IPS-NIHi11 (cell line): ENCODE results near the gene ZNF346.

Experiments used
- DNase-seq: peaks from one replicate; pipeline ENCODE4 v3.0.0; 2012; ENCODE audit warnings: mixed read lengths, low spot score

The ZNF346 gene

DNA sequence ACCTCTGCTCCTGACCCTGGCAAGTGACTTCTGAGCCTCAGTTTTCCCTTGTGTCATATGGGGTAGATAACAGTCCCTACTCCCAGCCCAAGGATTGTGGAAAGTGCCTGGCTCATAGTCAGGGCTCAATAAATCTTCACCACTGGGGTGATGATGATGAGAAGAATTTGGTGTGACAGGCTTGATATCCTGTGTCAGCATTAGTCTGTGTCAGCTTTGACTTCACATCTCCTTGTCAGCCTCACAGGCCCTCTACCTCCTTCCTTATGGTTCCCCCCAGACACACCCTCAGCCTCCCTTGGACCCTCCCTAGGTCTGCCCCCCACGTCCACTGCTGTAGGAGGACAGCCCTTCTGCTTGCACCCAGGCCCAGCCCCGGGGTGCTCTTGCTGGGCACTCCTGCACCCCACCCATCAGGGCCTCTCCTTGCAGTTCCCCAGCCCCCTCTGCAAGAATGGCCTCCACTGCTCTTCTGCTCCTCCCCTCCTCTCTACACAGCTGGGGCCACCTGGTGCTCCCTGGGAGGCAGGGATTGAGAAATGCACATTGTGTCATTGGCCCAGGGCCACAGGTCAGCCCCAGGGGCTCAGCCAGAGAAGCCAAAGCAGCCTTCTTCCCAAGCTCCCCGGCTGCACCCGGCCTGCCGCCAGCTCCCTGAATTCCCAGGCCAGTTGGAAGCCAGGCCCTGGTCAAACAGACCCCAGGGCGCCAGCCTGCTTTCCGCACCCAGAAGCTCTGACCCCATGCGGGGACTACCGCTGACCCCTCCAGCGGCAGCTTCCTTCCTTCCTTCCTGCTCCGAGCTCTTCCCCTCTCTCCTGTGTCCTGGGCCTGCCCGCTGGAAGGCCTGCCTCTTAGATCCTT lies 72.0 kb downstream of the ZNF346 start:
- peak; percentile 42 for DNase-seq

DNA sequence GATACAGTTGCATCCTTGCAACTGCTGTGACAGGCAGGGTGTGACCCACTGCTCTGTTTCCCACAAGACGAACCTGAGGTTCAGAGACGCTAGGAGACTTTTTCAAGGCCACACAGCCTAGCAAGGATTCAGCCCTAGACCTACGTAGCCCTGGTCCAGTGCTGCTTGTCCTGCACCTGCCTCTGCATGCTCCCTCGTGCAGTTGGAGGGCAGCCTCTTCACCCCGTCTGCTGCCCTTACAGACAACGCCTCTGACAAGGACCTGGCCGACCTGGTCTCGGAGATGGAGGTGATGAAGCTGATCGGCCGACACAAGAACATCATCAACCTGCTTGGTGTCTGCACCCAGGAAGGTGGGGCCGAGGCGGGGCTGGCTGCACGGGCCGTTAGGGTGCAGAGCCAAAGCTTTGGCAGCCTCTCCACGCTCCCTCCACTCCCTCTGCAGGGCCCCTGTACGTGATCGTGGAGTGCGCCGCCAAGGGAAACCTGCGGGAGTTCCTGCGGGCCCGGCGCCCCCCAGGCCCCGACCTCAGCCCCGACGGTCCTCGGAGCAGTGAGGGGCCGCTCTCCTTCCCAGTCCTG lies 72.7 kb downstream of the ZNF346 start:
- no peak for DNase-seq

DNA sequence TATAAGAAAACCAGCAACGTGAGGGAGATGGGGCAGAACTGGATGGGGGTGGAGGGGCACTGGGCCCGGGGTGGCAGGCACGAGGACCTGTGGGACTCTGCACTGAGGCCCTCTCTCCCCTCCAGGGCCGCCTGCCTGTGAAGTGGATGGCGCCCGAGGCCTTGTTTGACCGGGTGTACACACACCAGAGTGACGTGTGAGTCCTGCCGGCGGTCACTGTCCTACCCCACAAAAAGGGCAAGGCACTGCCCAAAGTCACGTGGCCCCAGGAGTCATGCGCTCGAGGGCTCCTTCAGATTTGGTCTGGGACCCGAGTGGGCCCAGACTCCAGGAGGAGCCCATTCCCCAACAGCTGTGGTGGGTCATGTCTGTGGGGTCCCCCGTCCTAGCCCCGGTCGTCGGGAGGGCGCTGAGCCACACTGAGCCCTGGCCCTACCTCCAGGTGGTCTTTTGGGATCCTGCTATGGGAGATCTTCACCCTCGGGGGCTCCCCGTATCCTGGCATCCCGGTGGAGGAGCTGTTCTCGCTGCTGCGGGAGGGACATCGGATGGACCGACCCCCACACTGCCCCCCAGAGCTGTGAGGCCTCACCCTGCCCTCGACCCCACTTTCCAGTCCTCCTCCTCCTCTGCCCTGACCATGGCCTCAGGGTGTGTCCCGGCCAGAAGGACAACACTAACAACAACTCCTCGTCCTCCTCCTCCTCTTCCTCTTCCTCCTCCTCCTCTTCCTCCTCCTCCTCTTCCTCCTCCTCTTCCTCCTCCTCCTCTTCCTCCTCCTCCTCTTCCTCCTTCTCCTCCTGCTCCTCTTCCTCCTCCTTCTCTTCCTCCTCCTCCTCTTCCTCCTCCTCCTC lies 73.9 kb downstream of the ZNF346 start:
- no peak for DNase-seq

DNA sequence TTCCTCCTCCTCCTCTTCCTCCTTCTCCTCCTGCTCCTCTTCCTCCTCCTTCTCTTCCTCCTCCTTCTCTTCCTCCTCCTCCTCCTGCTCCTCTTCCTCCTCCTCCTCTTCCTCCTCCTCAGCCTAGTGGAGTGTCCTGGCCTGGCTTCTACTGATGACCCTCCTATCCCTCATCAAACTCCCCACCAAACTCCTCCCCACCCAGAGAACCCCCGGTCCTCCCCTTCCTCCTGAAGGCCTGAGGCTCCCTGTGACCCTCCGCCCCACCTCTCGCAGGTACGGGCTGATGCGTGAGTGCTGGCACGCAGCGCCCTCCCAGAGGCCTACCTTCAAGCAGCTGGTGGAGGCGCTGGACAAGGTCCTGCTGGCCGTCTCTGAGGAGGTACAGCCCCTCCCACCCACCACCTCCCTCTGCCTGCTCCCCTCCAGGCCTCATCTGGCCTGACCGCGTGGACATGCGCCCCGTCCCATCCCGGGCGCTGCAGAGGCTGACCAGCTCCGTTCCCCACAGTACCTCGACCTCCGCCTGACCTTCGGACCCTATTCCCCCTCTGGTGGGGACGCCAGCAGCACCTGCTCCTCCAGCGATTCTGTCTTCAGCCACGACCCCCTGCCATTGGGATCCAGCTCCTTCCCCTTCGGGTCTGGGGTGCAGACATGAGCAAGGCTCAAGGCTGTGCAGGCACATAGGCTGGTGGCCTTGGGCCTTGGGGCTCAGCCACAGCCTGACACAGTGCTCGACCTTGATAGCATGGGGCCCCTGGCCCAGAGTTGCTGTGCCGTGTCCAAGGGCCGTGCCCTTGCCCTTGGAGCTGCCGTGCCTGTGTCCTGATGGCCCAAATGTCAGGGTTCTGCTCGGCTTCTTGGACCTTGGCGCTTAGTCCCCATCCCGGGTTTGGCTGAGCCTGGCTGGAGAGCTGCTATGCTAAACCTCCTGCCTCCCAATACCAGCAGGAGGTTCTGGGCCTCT lies 74.8 kb downstream of the ZNF346 start:
- no peak for DNase-seq

DNA sequence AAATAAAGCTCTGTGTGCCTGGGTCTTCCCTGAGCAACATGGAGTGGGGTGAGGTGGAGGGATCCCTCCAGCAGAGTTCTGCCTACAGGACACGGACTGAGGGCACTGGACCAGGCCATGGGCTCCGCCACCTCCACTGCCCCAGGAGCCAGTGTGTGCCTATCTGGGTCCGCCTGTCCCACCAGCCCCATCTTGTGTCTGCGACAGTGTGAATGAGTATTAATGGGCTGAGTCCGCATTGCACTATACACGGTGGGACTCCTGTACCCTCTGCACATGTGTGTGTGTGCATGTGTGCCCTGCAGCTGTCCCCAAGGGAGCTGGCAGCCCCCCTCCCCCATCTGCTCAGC lies 75.6 kb downstream of the ZNF346 start:
- DNase-seq = no peak

DNA sequence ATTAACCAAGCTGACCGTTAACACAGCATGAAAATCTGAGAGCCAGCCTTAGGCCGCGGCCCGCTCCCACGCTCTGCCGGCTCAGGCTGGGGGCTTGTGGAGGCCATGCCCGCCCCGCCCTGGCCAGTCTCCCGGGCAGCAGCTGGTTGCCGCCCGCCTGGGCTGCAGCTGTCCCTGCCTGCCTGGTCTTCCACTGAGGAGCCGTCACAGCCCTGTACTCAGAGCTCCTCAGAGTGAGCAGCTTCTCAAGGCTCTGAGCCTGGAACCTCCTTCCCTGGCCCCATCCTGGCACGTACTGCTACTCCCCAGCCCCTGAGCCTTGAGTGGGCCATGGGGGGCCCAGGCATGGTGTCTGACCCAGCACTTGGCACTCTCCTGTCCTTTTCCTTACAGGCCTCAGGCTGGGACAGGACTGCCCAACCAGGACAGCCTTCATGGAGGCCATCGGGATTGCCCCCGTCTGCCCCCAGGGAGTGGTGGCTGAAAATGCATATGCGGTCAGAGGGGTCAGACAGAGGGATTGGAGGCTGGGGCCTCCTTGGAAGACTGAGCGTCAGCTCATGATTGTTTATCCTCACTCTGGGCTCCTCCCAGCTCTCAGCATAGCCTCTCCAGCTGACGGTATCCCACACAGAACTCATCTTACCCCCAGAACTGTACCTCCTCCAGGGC lies 76.1 kb downstream of the ZNF346 start:
- no peak for DNase-seq

DNA sequence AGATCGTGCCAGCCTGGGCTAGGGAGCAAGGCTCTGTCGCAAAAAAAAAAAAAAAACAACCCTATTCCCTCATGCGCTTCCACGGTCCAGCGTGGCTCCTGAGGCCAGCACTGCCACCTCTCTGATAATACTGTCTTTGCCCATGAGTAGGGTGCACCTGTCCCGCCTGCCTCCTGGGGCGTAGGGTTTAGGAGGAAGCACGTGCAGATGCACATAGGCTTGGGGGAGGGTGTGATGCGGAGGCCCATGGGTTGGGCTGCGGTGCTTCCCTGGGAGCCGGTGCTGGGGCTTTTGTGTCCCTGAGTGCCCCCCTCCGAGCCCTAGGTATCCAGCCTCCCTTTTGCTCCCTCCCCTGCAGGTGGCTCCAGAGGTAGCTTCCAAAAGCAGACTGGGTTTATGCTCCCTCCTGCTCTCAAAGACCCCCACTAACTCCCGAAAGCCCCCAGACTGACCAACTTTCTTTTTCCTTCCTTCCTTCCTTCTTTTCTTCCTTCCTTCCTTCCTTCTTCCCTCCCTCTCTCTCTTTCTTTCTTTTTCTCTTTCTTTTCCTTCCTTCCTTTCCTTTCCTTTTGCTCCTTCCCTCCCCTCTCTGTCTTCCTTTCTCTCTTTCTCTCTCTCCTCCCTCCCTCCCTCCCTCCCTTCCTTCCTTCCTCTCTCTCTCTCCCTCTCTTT lies 77.1 kb downstream of the ZNF346 start:
- peak; percentile 56 for DNase-seq

DNA sequence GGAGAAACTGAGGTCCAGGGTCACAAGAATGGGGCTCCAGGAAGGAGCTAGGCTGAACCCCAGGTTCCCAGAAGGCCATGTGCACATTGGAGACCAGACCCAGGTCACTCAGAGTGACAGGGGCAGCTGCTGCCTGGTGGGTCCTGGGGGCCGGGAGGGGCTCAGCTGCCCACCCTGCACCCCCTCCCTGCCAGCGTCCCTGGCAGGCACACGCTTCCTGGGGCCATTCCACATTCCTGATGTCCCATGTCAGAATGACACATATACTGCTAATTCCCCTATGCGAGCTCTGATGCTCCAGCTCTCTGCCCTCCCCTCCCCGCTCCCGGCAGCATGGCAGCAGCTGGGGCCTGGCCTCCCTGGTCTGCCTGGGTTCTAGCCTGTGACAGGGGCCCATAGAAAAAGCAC lies 78.2 kb downstream of the ZNF346 start:
- DNase-seq = no peak

DNA sequence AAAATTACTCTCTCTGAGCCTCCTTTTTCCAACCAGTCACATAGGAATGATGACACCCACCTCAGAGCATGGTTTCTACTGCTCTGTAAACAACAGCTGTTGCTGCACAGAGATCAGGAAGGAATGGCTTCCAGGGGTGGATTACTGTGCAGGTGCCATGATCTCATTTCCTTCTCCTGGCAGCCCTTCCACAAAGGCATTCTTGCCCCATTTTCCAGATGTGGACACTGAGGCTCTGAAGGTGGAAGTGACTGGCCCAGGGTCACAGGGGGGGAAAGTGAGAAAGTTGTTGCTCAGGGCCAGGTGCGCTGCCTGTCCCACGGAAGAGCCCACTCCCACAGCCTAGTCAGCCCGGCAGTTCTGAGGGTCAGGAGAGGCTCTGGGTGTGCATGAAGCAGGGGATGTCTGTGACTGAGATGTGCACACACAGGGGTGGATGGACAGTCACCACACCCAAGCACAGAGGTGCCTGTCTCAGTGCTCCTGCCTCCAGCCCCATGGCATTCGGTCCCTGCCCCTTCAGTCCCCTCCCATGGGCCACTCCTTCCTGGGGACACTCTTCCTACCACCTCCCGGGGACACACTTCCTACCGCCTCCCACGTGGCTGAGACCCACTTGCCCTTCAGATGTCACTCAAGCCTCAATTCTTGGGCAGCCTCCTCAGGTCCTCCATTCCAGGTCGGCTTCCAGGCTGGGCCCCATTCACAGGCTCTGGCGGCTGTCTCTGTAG lies 81.2 kb downstream of the ZNF346 start:
- DNase-seq = no peak

DNA sequence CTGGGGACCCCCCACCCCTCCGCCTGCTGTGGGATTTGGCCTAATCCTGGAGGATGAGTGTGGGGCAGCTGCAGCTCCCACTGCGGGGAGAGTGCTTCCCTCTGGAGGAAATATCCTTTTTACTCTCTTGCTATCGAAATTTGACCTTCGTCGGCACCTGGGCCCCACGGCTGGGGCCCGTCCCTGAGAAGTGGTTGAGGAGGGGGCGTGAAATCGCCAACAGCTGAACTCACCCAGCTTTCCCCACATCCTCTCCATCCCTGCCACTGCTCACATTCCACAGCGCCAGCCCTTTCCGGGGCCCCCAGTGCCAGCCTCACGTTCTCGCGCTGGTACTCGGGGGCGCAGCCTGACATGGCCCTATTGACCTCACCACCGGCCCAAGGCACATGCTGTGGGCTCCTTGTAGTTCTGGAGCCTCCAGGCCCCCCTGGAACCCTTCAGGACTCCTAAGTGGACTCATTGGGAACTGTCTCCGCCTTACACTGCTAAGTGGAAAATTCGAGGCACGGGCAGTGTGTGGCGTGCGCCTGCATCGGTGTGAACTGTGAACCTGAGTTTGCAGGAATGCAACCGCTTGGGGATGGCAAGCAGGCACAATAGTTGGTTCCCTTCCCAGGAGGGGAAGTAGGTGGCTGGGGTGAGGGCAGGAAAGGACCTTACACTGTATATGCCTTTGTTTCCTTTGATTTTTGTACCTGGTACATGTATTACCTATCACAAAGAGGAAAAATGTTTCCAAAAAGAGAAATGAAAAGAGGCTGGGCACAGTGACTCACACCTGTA lies 83.4 kb downstream of the ZNF346 start:
- no peak for DNase-seq

DNA sequence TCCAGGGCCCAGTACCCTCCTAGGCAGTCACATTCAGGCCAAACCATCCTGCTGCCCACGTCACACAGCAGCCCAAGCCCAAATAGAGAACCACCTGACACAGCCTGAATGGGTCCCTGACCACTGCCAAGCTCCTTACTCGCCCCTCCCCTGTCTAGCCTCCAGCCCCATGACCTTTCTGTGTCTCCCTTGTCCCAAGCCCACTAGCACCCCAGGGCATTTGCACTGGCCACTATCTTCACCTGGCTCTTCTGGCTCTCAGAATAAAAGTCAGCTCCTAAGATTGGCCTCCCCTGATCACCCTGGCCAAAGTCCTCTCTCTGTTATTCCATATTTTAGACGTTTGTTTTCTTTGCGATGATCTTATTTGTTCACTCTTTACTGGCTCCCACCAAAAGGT lies 84.7 kb downstream of the ZNF346 start:
- no peak for DNase-seq

DNA sequence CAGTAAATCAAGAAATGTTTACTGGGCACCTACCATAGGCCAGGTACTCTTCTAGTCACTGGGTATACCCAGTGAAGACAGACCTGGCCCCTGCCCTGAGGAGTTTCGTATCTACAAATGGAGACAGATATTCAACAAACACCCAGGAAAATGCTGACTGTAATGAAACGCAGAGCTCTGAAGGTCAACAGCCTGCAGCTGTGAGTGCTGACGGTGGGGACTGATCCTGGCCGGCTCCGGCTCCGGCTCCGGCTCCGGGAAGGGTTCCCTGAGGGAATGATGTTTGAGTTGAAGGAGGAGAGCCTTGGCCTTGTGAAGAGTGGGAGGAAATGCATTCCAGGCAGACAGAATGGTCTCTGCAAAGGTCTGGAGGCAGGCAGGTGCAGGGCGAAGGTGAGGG lies 87.3 kb downstream of the ZNF346 start:
- no peak for DNase-seq

DNA sequence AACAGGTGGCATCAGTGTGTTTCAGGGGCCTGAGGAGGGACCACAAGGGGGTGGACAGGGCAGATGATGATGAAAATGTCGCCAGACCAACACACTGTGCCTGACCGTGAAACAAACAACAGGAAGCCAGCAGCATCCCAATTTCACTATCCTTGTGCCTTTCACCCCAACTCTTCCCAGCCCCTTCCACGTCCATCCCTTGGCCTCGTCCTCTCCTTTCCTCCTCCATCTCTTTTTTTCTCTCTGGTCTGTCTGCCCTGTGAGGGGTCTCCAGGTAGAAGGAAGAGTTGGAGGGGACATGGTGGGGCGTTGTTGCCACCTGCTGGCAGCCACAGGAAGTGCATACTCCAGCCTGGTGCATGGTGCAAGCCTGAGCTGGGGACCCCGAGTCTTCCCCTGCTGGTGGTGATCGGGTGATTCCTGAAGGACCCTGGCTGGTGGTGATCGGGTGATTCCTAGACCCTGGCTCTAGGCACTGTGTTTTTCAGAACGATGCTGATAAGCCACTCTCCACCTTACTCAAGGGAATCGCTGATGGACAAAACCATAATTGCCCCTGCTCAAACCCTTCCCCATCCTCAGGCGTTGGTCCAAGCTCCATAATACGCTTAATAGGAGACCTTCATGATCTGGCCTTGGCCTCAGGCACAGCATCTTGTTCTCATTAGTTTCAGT lies 89.4 kb downstream of the ZNF346 start:
- DNase-seq = peak; percentile 91

DNA sequence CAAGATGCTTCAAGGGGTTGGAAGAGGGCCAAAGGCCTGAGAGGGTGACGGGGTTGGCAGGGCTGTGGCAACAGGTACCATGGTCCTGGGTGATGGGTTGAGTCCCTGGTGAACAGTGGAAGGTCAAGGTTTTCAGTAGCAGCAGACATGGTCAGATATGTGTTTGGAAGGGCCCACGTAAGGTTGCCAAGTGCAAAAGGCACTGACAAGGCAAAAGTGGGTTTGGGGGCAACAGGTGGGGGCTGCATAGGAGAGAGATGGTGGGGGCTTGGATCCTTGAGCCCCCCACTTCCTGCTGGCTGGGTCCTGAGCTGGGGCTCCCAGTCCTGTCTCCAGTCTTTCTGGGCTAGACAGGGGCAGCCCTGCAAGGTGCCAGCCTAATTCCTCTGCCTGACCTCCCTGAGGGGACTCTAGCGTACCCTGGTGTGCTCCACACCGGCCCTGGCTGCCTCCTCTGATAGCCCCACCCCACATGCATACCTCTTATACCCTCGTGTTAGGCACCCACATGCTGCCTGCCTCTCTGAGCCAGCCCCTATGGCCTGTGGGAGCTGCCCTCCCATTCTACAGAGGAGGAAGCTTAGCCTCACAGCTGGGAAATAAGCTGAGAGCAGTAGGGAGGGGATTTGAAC lies 90.2 kb downstream of the ZNF346 start:
- DNase-seq = no peak

DNA sequence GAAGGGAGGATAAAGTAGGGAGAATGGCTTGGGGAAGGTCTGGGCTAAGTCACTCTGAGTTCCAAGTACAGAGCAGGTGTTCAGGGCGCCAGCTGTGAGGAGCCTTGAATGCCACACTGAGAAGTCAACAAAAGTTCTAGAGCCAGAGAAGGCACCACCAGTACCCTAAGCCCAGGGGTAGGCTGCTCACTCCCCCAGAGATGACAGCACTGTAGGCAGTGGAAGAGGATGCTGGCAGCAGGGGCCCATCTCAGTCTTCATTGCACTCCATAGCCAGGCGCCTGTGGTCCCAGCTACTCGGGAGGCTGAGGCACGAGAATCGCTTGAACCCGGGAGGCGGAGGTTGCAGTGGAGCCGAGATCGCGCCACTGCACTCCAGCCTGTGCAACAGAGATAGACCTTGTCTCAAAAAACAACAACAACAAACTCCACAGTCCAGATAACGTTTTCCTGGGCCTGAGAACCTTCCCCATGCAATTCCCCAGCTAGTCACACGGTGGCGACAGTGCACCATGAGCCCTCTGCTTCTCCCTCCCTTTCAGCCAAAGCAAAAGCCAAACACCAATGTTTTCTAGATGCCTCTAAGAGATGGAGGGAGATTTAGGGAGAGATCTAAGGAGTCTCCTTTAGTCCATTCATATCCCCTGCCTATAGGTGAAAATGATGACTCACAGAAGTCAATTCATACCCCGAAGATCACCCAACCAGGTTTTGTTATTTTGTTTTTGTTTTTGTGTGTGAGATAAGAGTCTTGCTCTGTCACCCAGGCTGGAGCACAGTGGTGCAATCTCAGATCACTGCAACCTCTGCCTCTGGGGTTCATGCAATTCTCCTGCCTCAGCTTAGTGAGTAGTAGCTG lies 91.3 kb downstream of the ZNF346 start:
- DNase-seq = peak; percentile 84

DNA sequence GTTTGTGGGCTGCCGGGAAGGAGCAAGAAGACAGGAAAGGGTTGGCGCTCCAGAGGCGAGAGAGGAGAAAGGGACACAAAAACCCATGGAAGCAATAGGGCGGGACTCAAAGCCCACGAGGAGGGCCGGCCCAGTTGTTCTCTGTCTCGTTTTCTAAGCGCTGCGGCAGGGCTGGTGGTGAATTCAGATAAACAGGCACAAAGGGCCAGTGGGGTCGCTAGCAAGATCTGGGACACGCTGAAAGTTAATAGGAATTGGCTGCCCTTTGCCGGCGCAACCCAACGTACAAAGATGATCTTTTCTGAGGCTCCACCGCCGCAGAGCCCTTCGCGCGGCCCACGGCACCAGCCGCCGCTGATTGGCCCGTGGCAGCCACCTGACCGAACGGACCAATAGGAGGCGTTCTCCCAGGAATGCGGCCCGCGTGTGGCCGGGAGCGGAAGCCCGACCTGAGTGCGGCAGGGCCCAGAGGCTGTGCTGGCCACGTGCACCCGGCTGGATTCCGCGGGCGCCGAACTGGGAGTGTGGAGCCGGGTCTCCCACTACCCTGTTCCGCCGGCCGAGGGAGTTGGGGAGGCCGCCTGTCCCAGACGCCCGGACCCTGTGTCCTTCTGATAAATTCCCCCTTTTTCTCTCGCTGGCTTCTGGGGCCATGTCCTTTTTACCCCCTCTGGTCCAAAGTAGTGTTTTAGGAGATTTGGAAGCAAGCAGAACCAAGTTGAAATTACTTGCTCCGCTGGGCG lies 94.3 kb downstream of the ZNF346 start:
- DNase-seq = peak; percentile 92
